HepG2 (cell line): Measurements from ENCODE around the gene PKD2L1. TPM values are rescaled to one million over a fixed set of nuclear protein-coding genes. Genes with fewer than 3 reads are reported as not detected.

Source experiments
- FOSL2 ChIP-seq: sonication (generic); formaldehyde crosslinking; IDR thresholded peaks from 2 replicates; pipeline ENCODE4 v1.4.0; 2020; ENCODE audit warnings: missing genetic modification reagents
- FOXP1 ChIP-seq, 2 experiments: fragments of 450-650 bp in 1 of 2; IDR thresholded peaks; 2 replicates each; pipeline ENCODE4 v1.6.1; 2017 to 2018; ENCODE audit warnings: antibody characterized with exemption in 1 of 2
- HCFC1 ChIP-seq: fragments of 150-350 bp; IDR thresholded peaks from 2 replicates; pipeline ENCODE4 v1.6.1; 2014; ENCODE audit warnings: low read depth, low read length
- HDAC2 ChIP-seq: sonication (generic); formaldehyde crosslinking; IDR thresholded peaks from 2 replicates; pipeline ENCODE4 v1.4.0; 2020; ENCODE audit warnings: missing genetic modification reagents
- IKZF1 ChIP-seq: fragments of 450-650 bp; IDR thresholded peaks from 2 replicates; pipeline ENCODE4 v1.7.1; 2016
- MEIS1 ChIP-seq: sonication (generic); formaldehyde crosslinking; IDR thresholded peaks from 2 replicates; pipeline ENCODE4 v1.9.0; 2021; ENCODE audit warnings: mild to moderate bottlenecking, missing genetic modification reagents, moderate library complexity, borderline replicate concordance
- NBN ChIP-seq: fragments of 450-650 bp; conservative IDR thresholded peaks from 2 replicates; pipeline ENCODE4 v1.6.1; 2017
- PAF1 ChIP-seq: IDR thresholded peaks from 2 replicates; pipeline ENCODE4 v1.6.1; 2016; ENCODE audit warnings: missing genetic modification reagents, missing compliant biosample characterization
- PAWR ChIP-seq: sonication (generic); formaldehyde crosslinking; IDR thresholded peaks from 2 replicates; pipeline ENCODE4 v1.4.0; 2020; ENCODE audit warnings: missing genetic modification reagents, mild to moderate bottlenecking, borderline replicate concordance
- POLR2A ChIP-seq, 2 experiments: IDR thresholded peaks; 2 replicates each; pipeline ENCODE4 v1.6.1; 2011; ENCODE audit warnings: low read depth in 2 of 2, low read length in 2 of 2, mild to moderate bottlenecking in 1 of 2, moderate library complexity in 1 of 2; ENCODE audit not compliant: insufficient read depth in 1 of 2
- POLR2AphosphoS5 ChIP-seq: IDR thresholded peaks from 2 replicates; pipeline ENCODE4 v1.6.1; 2012; ENCODE audit warnings: low read depth, low read length
- POLR2G ChIP-seq: fragments of 200-400 bp; formaldehyde crosslinking; IDR thresholded peaks from 2 replicates; pipeline ENCODE4 v1.6.1; 2018; ENCODE audit warnings: mild to moderate bottlenecking, low read depth, low read length, moderate library complexity
- SRSF9 ChIP-seq: fragments of 200-400 bp; formaldehyde crosslinking; IDR thresholded peaks from 2 replicates; pipeline ENCODE4 v1.6.1; 2018; ENCODE audit warnings: borderline replicate concordance, mild to moderate bottlenecking, low read depth, low read length; ENCODE audit not compliant: insufficient read depth, poor library complexity, severe bottlenecking
- TRIM24 ChIP-seq: sonication (generic); formaldehyde crosslinking; IDR thresholded peaks from 2 replicates; pipeline ENCODE4 v1.8.0; 2022; ENCODE audit warnings: mild to moderate bottlenecking, missing genetic modification reagents
- ZFP36L1 ChIP-seq: sonication (generic); formaldehyde crosslinking; IDR thresholded peaks from 2 replicates; pipeline ENCODE4 v1.8.0; 2022; ENCODE audit warnings: mild to moderate bottlenecking, missing genetic modification reagents, moderate library complexity
- ZKSCAN8 ChIP-seq: IDR thresholded peaks from 2 replicates; pipeline ENCODE4 v1.6.1; 2016; ENCODE audit warnings: borderline replicate concordance, missing genetic modification reagents, missing compliant biosample characterization
- ZNF431 ChIP-seq: sonication (generic); formaldehyde crosslinking; IDR thresholded peaks from 2 replicates; pipeline ENCODE4 v1.9.0; 2022; ENCODE audit warnings: missing genetic modification reagents, low read depth, mild to moderate bottlenecking, borderline replicate concordance
- ZNF605 ChIP-seq: sonication (generic); formaldehyde crosslinking; IDR thresholded peaks from 2 replicates; pipeline ENCODE4 v1.8.0; 2022; ENCODE audit warnings: mild to moderate bottlenecking, missing genetic modification reagents
- ZNF7 ChIP-seq: IDR thresholded peaks from 2 replicates; pipeline ENCODE4 v1.6.1; 2016; ENCODE audit warnings: missing biosample characterization, missing genetic modification reagents
- polyA plus RNA-seq, 8 experiments: library from polyadenylated mRNA; depleted of rRNA in 3 of 8; stranded (reverse) in 7 of 8; unstranded in 1 of 8; fragments of >200 nt; fragmentation: Illumina TruSeq in 4 of 8; extraction: Trizol in 4 of 8; gene quantifications; 2 replicates each; pipeline versions ENCODE4 v1.2.1 to v1.2.3, GENCODE V29; 2011 to 2016; ENCODE audit warnings: low read depth in 4 of 8, missing spikeins in 1 of 8, mixed read lengths in 1 of 8; ENCODE audit not compliant: insufficient read depth in 1 of 8
- total RNA-seq, 5 experiments: library from RNA; depleted of rRNA; stranded (reverse); fragments of >200 nt; fragmentation: Illumina TruSeq; extraction: Trizol; gene quantifications; 2 replicates each; pipeline ENCODE4 v1.2.3, GENCODE V29; 2016; ENCODE audit warnings: low read depth in 1 of 5
- TF ChIP-seq, protein P1 (sequence below): sonication (generic); formaldehyde crosslinking; IDR thresholded peaks from 2 replicates; pipeline ENCODE4 v1.8.0; 2022; ENCODE audit warnings: missing genetic modification reagents, mild to moderate bottlenecking, inconsistent platforms, borderline replicate concordance
- TF ChIP-seq, protein P2 (sequence below): sonication (generic); formaldehyde crosslinking; IDR thresholded peaks from 2 replicates; pipeline ENCODE4 v1.8.0; 2022; ENCODE audit warnings: mild to moderate bottlenecking, missing genetic modification reagents; ENCODE audit not compliant: insufficient replicate concordance
- TF ChIP-seq, protein P3 (sequence below): sonication (generic); formaldehyde crosslinking; IDR thresholded peaks from 2 replicates; pipeline ENCODE4 v1.8.0; 2023; ENCODE audit warnings: mild to moderate bottlenecking, missing genetic modification reagents
- TF ChIP-seq, protein P4 (sequence below): sonication (generic); formaldehyde crosslinking; IDR thresholded peaks from 2 replicates; pipeline ENCODE4 v1.4.0; 2020; ENCODE audit warnings: missing genetic modification reagents, mild to moderate bottlenecking, borderline replicate concordance

PKD2L1 gene
- total and polyA plus RNA-seq, 2 of the 13 experiments (the other 11 are each of a cell fraction or from before 2014, with no cell fraction given): 0.07 to 0.15 TPM

DNA sequence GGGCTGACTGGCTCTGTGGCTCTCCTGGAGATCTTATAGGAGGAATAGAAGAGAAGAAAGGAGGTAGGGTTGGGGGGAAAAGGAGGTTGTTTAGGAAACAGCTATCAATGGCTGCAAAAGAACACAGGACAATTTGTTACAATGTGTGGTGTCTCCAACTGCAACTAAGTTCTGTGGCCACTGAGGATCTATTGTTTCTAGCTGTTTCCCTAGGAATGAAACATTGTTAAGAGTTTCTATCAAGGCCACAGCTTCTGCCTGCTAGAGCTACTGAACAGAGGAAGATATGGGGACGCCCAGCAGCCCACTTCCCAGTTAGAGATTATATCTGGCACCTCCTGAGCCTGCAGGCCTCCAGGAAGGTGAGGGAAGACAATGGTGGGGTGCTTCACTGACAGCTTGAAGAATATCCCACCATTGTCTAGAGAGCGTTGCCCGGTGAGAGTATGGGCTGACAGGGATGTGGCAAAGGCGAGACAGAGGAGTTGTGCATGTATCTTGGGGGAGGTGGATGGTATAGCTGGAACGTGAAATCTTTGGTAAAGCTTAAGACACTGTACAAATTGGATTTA lies 21.0 kb upstream of the PKD2L1 start (continued):
- TF ChIP-seq ZNF431 (CRISPR knock-in tag): no peak
- TF ChIP-seq ZNF605 (CRISPR knock-in tag): 0 out of 2 replicates have a peak, but pooled peaks have one; percentile 30
- no peak for TF ChIP-seq TRIM24 (CRISPR knock-in tag)
- TF ChIP-seq PAWR: no peak
- TF ChIP-seq POLR2G: peak; percentile 29; the same call in 1 of the 2 replicates
- TF ChIP-seq HDAC2 (CRISPR knock-in tag): no peak
- no peak for TF ChIP-seq HCFC1
- TF ChIP-seq, protein P1, sequence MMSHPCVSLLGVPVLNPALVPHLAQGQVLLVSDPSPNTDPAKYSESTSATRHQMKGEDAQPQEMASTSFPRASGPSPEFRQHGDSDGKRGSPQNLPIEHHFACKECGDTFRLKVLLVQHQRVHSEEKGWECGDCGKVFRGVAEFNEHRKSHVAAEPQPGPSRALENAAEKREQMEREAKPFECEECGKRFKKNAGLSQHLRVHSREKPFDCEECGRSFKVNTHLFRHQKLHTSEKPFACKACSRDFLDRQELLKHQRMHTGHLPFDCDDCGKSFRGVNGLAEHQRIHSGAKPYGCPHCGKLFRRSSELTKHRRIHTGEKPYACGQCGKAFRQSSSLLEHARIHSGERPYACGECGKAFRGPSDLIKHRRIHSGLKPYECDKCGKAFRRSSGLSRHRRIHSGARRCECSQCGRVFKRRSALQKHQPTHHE (CRISPR knock-in tag): no peak
- TF ChIP-seq, protein P2, sequence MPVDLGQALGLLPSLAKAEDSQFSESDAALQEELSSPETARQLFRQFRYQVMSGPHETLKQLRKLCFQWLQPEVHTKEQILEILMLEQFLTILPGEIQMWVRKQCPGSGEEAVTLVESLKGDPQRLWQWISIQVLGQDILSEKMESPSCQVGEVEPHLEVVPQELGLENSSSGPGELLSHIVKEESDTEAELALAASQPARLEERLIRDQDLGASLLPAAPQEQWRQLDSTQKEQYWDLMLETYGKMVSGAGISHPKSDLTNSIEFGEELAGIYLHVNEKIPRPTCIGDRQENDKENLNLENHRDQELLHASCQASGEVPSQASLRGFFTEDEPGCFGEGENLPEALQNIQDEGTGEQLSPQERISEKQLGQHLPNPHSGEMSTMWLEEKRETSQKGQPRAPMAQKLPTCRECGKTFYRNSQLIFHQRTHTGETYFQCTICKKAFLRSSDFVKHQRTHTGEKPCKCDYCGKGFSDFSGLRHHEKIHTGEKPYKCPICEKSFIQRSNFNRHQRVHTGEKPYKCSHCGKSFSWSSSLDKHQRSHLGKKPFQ: no peak
- no peak for TF ChIP-seq NBN
- TF ChIP-seq ZNF7 (CRISPR knock-in tag): no peak
- no peak for TF ChIP-seq FOSL2 (CRISPR knock-in tag)
- no peak for TF ChIP-seq ZKSCAN8 (CRISPR knock-in tag)
- peak in 1 of 2 experiments; percentile 28; a peak in 1 of 4 replicates for TF ChIP-seq POLR2A (IDR thresholded peaks at IDR 0.05; ENCODE audit: insufficient read depth in 1 of 2, low read depth in 2 of 2, low read length in 2 of 2)
- no peak for TF ChIP-seq MEIS1 (CRISPR knock-in tag)
- TF ChIP-seq IKZF1: no peak
- TF ChIP-seq ZFP36L1: no peak
- TF ChIP-seq, protein P3, sequence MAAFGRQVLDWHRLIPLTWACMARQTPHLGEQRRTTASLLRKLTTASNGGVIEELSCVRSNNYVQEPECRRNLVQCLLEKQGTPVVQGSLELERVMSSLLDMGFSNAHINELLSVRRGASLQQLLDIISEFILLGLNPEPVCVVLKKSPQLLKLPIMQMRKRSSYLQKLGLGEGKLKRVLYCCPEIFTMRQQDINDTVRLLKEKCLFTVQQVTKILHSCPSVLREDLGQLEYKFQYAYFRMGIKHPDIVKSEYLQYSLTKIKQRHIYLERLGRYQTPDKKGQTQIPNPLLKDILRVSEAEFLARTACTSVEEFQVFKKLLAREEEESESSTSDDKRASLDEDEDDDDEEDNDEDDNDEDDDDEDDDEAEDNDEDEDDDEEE (CRISPR knock-in tag): no peak
- TF ChIP-seq, protein P4, sequence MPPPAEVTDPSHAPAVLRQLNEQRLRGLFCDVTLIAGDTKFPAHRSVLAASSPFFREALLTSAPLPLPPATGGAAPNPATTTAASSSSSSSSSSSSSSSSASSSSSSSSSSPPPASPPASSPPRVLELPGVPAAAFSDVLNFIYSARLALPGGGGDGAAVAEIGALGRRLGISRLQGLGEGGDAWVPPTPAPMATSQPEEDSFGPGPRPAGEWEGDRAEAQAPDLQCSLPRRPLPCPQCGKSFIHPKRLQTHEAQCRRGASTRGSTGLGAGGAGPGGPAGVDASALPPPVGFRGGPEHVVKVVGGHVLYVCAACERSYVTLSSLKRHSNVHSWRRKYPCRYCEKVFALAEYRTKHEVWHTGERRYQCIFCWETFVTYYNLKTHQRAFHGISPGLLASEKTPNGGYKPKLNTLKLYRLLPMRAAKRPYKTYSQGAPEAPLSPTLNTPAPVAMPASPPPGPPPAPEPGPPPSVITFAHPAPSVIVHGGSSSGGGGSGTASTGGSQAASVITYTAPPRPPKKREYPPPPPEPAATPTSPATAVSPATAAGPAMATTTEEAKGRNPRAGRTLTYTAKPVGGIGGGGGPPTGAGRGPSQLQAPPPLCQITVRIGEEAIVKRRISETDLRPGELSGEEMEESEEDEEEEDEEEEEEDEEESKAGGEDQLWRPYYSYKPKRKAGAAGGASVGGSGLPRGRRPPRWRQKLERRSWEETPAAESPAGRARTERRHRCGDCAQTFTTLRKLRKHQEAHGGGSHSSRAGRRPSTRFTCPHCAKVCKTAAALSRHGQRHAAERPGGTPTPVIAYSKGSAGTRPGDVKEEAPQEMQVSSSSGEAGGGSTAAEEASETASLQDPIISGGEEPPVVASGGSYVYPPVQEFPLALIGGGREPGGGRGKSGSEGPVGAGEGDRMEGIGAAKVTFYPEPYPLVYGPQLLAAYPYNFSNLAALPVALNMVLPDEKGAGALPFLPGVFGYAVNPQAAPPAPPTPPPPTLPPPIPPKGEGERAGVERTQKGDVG (CRISPR knock-in tag): no peak
- TF ChIP-seq POLR2AphosphoS5: 0 out of 2 replicates have a peak, but pooled peaks have one; percentile 26
- no peak for TF ChIP-seq FOXP1 (IDR thresholded peaks at IDR 0.05)
- no peak for TF ChIP-seq FOXP1 (CRISPR knock-in tag; IDR thresholded peaks at IDR 0.05)
- 0 out of 2 replicates have a peak, but pooled peaks have one; percentile 2 for TF ChIP-seq PAF1 (CRISPR knock-in tag)
- no peak for TF ChIP-seq SRSF9
